Measurements from ENCODE around the gene ADRA2C. TPM values are rescaled to one million over a fixed set of nuclear protein-coding genes. Genes with fewer than 3 reads are reported as not detected.

The ADRA2C gene
- total RNA-seq, 1 donor from 2014 or later, result 4.5 TPM

DNA sequence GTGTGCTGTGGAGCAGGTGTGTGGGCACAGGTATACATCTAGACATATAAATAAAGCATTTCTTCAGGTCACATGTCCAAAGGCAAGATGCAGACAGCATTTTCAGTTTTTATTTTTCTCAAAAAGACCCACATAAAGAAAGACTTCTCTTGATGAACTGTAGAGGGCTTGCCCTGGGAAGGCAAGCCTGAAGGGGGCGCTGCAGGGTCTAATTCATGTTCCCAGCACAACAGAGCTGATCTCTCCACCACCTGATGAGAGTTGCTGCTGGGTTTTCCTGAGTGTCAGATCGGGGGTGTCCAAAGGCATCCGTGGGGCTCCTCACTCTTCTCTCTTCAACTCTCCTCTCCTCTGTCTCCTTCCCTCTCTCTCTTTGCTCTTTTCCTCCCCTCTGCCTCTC, 26.6 kb downstream of the ADRA2C start:
- no peak for DNase-seq
- Histone ChIP-seq H3K27ac (replicated peaks) (no peak overlapping the region), H3K4me3 (no peak overlapping the region), H3K9me3 (replicated peaks) (peaks cover 32% of the 10 kb centered on the region), H3K36me3 (no peaks in the 10 kb centered on the region), H3K4me1 (no peaks in the 10 kb centered on the region), H3K27me3 (ENCODE audit: low read depth) (peaks cover 69% of the 10 kb centered on the region)
- intact Hi-C loops (cut with micrococcal nuclease), result no loop called here
- TF ChIP-seq, protein P1, sequence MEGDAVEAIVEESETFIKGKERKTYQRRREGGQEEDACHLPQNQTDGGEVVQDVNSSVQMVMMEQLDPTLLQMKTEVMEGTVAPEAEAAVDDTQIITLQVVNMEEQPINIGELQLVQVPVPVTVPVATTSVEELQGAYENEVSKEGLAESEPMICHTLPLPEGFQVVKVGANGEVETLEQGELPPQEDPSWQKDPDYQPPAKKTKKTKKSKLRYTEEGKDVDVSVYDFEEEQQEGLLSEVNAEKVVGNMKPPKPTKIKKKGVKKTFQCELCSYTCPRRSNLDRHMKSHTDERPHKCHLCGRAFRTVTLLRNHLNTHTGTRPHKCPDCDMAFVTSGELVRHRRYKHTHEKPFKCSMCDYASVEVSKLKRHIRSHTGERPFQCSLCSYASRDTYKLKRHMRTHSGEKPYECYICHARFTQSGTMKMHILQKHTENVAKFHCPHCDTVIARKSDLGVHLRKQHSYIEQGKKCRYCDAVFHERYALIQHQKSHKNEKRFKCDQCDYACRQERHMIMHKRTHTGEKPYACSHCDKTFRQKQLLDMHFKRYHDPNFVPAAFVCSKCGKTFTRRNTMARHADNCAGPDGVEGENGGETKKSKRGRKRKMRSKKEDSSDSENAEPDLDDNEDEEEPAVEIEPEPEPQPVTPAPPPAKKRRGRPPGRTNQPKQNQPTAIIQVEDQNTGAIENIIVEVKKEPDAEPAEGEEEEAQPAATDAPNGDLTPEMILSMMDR (IDR thresholded peaks at IDR 0.05; ENCODE audit: borderline replicate concordance), result no peak

DNA sequence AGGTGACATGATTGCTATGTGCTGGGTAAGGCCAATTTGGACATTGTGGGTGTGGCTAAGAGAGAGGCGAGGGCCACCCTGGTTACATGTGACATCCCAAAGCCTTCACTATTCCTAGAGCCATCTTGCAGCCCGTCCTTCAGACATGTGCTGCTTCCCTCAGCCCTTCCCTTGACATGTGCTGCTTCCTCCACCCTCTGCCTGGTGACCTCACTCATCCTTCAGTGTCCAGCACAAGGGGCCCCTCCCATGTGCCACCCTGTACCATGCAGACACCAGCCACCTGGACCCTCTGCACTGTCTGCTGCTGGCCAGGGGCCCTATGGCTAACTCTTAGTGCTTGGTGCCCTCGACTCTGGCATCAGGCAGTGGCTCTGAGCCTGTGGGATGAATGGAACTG, 27.4 kb downstream of the ADRA2C start:
- Histone ChIP-seq H3K4me3 (no peak overlapping the region), H3K4me1 (no peaks in the 10 kb centered on the region), H3K27me3 (ENCODE audit: low read depth) (peaks cover 71% of the 10 kb centered on the region), H3K27ac (replicated peaks) (no peak overlapping the region), H3K36me3 (no peaks in the 10 kb centered on the region), H3K9me3 (replicated peaks) (peaks cover 32% of the 10 kb centered on the region)
- TF ChIP-seq, protein P1 (IDR thresholded peaks at IDR 0.05; ENCODE audit: borderline replicate concordance), result no peak
- intact Hi-C loops (cut with micrococcal nuclease), result no loop called here
- DNase-seq, result no peak

DNA sequence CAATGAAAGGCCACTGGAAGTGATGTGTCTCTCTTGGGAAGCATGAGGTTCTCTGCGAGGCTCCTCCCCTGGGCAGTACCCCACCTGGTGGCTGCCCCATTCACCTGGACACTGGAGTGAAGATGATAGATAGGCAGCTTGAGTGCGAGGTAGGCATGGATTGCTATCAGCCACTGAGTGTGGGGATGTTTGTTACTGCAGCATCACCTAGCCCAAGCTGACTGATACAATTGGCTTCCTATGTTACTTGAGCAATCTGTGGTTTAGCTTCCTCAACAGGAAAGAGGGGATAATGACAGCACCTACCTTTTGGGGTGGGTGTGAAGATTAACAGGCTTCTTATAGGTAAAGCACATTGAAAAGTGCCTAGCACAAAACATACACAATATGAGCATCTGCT, 30.8 kb downstream of the ADRA2C start:
- no peaks in the 10 kb centered on the region for H3K36me3 ChIP-seq
- no peaks in the 10 kb centered on the region for H3K4me1 ChIP-seq
- peaks cover 65% of the 10 kb centered on the region for H3K27me3 ChIP-seq (ENCODE audit: low read depth)
- H3K27ac ChIP-seq (replicated peaks), result no peak overlapping the region
- TF ChIP-seq, protein P1 (IDR thresholded peaks at IDR 0.05; ENCODE audit: borderline replicate concordance), result no peak
- intact Hi-C loops (cut with micrococcal nuclease), result no loop called here
- peaks cover 32% of the 10 kb centered on the region for H3K9me3 ChIP-seq (replicated peaks)
- no peak overlapping the region for H3K4me3 ChIP-seq
- no peak for DNase-seq

DNA sequence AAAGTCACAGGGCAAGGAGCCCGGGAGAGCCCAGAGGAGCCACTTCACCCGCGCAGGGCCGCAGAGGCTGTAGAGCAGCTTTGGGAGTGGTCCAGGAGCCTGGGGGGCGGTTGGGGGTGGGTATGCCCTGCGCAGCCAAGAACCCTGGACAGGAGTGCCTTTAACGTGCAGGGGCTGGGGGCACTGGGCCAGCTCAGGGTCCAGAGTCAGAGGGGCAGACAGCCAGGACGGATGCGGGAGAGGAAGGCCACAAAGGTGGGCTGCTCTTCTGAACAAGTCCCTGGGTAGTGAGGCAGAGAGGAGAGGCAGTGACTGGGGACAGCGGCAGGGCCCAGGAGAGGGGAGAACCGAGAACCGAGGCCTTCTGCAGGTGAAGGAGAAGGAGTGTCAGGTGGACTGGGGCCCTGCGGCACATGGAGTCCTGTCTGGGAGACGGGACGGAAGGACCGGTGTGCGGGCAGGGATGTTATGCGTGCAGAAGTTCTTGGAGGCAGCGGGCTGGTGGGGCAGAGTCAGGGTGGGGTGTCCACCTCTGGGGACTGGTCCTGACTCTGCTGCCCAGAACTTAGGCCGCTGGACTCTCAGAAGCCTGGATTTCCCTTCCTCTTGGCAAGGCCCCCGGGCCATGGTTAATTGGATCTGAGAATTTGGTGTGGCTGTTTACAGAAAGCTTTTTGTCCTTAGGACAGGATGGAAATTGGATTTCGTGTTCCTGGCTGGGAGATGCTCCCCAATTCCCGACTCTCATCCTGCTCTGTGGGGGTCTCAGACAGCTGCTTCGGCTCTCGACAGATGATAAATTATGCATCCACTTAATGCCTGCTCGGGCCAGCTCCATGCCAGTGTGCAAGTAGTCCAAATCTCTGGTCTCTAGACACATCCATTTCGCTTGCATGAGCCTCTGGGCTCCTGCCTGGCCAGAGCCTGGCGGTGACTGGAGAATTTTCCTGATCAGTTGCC, 31.9 kb downstream of the ADRA2C start:
- Histone ChIP-seq H3K4me1 (no peaks in the 10 kb centered on the region), H3K27me3 (ENCODE audit: low read depth) (peaks cover 72% of the 10 kb centered on the region), H3K9me3 (replicated peaks) (peaks cover 32% of the 10 kb centered on the region), H3K36me3 (no peaks in the 10 kb centered on the region), H3K27ac (replicated peaks) (no peak overlapping the region), H3K4me3 (no peak overlapping the region)
- no peak for DNase-seq
- TF ChIP-seq, protein P1 (IDR thresholded peaks at IDR 0.05; ENCODE audit: borderline replicate concordance), result no peak
- intact Hi-C loops (cut with micrococcal nuclease), result no loop called here

DNA sequence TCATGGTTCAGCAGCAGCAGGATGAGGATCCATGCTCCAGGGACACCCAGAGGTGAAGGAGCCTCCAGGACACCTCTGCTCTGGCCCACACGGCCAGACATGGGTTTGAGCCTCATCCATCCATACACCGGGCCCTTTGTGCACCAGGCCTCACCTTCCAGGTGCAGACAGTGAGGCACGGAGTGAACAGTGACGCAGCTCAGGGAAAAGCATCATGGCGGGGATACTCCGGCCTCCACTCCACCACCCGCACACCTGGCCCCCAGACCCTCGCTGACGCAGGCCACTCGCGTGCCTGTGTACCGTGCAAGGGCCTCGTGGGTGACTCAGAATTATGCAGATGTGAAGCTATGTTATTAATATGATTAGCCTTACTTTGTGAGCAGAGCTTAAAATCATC, 33.3 kb downstream of the ADRA2C start:
- peaks cover 26% of the 10 kb centered on the region for H3K9me3 ChIP-seq (replicated peaks)
- no peak overlapping the region for H3K27ac ChIP-seq (replicated peaks)
- DNase-seq, result no peak
- no peak overlapping the region for H3K4me3 ChIP-seq
- intact Hi-C loops (cut with micrococcal nuclease), result no loop called here
- H3K27me3 ChIP-seq (ENCODE audit: low read depth), result peaks cover 76% of the 10 kb centered on the region
- no peaks in the 10 kb centered on the region for H3K36me3 ChIP-seq
- H3K4me1 ChIP-seq, result no peaks in the 10 kb centered on the region
- TF ChIP-seq, protein P1 (IDR thresholded peaks at IDR 0.05; ENCODE audit: borderline replicate concordance), result no peak
